Activated CD4-positive, CD25-positive, alpha-beta regulatory T cell treated with anti-CD3 and anti-CD28 coated beads, Interleukin-2, amount 50 U/mL, for 72 hours (primary cell): Measurements from ENCODE around the gene RAB3IL1.
A peak's percentile ranks its signal among the peaks of the same experiment; 100 is the strongest.

ENCODE experiments used
- DNase-seq: peaks from one replicate; pipeline ENCODE4 v3.0.0; 2021

RAB3IL1 gene

DNA sequence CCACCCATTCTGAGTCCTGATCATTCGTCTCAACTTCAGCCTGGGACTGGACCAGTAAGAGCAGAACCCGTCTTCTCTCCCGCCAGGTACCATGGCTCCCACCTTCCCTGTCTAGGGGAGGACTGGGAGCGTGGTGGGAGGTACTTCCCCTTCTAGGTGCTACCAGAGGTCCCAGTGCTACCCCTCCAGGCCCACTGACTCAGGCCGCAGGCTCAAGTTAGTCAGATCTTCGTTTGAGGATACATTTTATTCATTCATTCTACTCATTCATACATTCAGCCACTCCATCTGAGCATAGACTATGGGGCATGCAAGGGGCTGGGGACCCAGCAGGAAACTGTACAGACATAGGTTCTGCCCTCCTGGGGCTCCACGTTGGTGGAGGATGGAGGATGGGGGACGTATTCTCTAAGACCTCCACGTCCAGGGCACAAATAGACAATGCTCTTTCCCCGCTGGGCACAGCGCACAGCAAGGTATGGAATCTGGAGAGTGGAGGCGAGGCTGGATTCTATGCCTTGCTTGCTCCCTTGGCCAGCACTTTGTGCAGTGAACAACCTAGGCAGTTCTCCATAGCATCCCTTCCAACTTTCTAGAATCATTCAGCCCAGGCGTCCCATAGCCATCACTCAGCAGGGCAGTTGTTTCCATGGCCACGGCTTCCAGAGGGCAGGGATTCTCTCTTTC, 1.0 kb upstream of the RAB3IL1 start:
- no peak for DNase-seq

- DNase-seq = no peak
Observed at GRCh38 chr11:61916737-61917333, 531 bp downstream of the RAB3IL1 start.

DNA sequence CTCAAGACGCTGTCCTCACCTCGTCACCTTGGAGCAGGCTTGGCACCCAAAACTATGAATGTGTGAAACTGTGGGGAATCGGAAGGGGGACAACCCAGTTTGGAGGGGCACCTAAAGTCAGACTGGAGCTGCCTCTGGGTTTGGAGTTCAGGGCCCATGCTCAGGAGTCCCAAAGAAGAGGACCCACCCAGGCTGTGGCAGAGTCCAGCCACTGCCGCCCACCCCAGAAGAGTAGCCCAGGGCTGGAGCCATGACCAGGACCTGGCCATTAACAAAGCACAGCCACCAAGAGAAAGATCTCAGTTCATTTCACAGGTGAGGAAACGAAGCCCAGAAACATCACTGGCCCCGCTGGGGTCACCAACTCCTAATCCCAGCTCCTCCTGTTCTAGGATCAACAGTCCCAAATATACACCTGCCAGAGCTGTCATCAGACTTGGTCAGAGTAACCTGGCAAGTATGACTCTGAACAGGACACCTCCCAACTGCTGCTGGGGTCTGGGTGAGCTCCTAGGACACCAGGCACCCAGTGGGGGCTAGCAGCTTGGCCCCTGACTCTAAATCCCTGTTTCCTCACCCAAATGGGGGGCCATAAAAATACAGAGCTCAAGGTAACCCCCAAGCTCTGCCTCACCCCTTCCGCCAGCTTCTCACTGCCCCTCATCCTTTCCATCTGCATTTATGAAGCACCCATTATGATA, 2.7 kb downstream of the RAB3IL1 start:
- DNase-seq = no peak

GRCh38 chr11:61913699-61914395, 3.5 kb downstream of the RAB3IL1 start:
- DNase-seq = no peak

DNA sequence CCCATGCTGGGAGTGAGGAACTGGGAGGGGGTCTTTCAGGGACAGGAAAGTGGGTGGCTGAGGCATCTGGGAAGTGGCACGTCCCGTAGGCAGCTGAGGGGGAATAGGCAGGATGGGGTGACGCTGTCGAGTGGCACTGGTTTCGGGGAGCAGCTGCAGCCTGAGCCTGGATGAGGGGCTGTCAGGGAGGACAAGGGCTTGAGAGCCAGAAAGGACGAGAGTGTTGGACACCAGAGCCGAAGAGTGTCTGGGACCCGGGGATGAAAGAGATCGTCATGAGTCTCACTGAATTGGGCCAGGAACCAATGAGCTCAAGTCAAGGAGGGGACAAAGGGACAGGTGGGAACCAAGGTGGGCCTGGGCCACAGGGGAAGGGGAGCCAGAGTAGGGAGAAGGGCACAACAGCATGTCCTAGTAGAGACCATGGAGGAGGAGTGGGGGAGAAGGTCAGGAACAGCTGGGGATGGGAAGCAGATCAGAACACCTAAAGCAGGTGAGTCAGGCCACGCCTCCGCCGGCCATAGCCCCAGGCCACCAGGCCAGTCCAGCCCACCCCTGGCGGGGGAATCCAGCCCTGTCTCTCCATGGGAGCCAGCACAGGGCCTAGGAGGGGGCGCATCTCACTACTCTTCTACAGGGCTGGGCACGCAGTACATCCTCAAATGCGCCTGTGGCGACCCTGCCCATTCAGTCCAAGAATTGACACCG, 4.2 kb downstream of the RAB3IL1 start:
- peak; percentile 21 for DNase-seq

GRCh38 chr11:61912530-61912898, 4.9 kb downstream of the RAB3IL1 start:
- DNase-seq = peak; percentile 14

DNA sequence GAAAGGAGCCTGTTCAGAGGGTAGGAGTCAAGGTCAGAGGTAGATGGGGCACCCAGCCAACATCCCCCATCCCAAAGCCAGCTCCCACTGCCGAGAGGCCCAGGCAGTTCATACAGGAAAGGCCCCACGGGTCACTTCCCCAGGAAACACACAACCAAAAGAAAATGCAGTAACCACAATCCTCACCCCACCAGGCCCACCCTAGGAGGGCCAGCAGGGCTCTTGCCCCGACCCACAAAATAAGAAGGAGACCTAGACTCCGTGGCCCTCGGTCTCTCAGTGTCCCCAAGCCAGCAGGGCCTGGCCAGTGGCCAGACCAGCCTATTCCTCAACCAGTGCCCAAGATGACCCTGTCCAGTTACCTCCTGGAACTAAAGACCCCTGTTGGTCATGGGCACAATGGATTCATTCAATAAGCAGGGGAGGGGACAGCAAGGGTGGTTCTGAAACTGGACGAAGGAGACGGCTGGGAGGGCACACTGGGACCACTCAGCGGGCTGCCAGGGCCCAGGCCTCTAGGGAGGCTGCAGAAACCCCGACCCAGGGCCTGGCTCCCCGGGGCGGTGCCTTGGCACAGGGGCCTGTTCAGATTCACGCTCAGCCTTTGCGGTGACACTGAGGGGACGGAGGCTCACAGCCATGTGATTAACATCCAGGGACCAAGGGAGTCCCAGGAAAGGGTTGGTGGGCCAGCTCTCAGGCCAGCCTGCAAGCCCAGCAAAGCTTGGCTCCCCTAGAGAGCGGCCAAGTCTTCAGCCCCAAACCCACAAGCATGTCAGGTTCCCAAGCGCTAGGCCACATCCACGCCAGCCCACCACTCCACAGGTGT, 5.5 kb downstream of the RAB3IL1 start:
- DNase-seq = no peak

DNA sequence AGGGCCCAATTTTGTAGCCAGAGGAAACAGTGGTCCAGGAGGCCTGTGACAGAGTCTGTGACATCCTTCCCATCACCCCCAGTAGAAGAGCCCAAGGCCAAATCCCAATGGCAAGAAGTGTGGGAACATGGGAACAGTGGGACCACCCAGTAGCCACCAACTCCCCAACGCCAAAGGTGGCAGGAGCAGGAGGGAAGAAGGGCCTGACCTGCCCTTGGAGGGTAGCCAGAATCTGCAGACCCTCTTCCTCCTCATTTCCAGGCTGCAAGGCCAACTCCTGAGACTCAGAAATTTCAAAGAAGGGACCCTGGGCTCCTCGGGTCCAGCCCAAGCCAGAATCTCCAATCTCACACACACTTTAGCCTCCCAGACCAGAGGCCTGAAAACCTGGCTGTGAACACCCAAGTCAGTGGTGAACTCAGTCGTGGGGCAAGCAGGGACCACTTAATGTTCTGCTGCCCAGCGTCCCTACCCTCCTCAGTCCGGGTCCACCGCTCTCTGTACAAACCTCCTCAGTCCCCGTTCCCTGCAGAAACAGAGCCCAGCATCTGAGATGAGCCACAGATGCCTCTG, 6.2 kb downstream of the RAB3IL1 start:
- DNase-seq = no peak

DNA sequence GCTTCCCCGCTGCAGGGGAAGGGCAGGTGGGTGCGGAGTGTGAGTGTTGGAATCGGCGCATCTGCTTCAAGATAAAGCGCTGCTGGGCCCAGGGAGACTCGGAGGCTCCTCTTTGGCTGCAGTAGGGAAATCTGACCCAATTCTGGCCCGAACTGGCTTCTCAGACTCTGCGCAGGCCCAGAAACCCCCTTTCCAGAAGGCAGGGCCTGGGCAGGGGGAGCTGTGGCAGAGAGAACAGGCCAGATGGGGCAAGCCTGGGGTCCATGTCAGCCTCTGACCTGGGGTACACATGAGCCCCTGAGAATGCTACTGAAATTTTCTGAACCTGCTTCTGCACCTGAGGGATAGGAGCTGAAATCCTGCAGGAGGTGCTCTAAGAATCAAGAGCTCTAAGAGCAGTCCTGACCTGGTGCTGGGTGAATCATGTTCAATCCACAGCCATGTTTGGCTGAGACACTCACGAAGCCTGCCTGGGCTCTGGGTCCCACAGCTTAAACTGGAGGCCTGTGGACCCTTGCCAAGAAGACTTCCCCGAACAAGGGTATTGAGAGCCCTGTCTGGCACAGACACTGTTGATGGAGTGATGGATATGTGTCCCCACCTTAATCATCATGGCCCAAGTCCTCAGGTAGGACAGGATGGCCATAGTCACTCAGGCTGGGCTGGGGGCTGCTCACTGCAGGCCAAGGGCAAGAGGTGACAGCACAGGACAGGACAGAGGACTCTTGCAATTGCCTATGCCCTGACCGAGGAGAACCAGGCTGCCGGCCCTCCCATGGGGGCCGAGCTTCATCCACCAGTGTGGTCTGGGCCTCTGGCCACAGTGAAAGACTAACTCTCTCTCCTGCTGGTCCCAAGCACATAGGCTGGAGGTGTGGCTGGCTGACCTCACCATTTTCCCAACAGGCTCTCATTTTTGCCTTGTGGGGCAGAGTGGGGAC, 6.9 kb downstream of the RAB3IL1 start:
- no peak for DNase-seq

GRCh38 chr11:61908730-61909316, 8.5 kb downstream of the RAB3IL1 start:
- no peak for DNase-seq

- no peak for DNase-seq
Observed at GRCh38 chr11:61907871-61908729, 9.3 kb downstream of the RAB3IL1 start.

DNA sequence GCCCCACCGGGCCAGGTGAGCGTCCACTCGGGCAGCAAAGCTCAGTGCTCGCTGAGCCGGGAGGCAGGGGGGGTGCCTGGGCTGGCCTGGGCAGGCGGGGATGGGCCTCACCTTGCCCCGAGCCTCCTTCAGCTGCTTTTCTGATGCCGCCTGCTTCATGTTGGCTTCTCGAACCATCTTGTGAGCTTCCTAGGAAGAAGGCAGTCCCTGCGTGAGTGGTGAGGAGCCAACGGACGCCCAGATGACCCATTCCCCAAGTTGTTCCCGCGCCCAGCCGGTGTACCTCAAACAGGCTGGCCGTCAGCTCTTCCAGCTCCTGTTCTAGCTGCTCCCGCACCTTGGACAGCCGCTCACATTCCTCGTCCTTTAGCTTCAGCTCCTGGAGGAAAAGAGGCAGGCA, 10.1 kb downstream of the RAB3IL1 start:
- DNase-seq = no peak

DNA sequence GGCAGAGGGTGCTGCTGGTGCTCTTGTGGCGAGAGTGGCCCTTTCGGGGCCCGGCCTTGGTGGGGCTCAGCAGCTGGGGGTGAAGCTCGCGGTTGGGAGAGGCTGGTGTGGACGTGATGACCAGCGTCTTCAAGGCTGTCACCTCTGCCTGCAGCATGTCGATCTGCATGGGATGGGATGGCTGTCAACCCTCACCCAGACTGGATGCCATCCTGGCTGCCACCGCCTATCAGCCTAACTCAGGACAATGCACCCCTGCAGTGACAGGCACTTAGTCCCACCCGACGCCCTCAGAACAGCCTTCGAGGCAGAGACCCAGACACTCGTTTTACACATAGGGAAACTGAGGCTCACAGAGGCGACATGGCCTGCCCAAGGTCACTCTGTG, 10.8 kb downstream of the RAB3IL1 start:
- DNase-seq = no peak

DNA sequence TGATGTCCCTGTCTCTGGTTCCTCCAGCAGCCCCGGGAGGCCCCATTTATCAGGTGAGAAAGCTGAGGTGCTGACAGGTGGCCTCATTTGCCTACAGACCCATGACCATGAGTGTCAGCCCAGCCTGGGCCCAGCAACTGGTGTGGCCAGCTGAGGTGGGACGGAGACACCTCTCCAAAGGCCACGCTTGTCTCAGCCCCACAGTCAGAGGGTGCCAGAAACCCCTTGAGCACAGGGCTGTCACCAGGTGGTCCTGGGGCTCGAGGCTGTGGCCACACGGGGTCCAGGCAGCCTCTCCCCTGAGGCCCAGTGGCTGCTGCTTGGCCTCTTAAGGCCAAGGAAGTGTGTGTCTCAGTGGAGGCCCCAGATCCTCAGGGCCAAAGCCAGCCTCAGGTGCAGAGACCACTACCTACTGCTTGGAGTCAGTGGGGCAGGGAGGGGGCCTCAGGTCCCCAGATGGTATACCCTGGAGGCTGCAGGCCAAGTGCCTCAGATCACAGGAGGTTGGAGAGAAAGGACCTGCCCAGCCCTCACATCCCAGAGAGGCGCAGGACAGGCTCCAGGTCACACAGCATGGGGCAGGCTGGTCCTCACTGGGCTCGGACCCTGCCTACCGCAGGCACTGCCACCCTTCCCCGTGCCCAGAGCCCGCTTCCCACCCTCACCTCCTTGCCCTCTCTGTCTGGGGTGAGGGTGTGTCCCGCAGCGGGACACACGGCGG, 11.4 kb downstream of the RAB3IL1 start:
- no peak for DNase-seq

DNA sequence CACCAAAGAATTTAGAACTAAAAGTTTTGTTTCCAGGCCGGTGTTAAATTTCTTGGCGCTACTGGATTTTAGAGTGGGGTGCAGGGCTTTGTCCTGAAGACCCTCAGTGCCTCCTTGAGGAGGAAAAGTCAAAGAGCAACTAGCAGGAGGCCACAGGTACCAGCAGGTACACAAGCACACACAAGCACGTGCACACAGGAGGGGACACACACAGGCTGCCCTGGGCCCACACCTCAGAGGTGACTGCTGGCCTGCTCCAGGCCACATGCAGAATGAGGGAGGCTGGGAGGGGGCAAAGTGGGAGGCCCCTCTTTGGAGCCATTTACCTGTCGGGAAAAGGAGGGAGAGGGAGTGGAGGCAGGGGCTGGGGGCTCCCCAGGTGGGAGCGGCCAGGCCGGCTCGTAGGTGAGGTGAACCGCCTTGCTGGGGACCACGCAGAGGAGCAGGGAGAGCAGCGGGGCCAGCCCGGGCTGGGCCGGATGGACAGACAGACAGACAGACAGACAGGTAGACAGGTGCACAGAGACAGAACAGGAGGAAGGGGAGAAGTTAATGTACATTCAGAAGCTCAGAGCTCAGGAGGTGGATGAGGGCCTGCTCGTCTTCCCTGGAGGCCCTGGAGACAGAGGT, 12.2 kb downstream of the RAB3IL1 start:
- no peak for DNase-seq

GRCh38 chr11:61904539-61905048, 12.8 kb downstream of the RAB3IL1 start:
- DNase-seq = no peak

GRCh38 chr11:61903845-61904244, 13.5 kb downstream of the RAB3IL1 start:
- no peak for DNase-seq

- DNase-seq = no peak
Observed at GRCh38 chr11:61902313-61902712, 15.1 kb downstream of the RAB3IL1 start.
